ENCODE data around the gene TOR2A. TPM values are rescaled to one million over a fixed set of nuclear protein-coding genes. Genes with fewer than 3 reads are reported as not detected.

The TOR2A gene
- polyA plus RNA-seq (2.3 to 5.9 TPM (median 4.1 TPM) in 3 replicates), polyA minus RNA-seq (1.7 to 7.1 TPM (median 2.6 TPM) in 3 replicates)
- polyA plus RNA-seq (2011; ENCODE audit: low read depth), result 4.1 TPM
- 3.7 and 6.1 TPM in 2 replicates for polyA plus RNA-seq (2011; cell fraction: cytosol; rRNA removed)
- polyA plus RNA-seq (2011; cell fraction: nucleus; rRNA removed), result 9.9 and 12.0 TPM in 2 replicates
- polyA plus RNA-seq (2012; ENCODE audit: low replicate concordance), result 7.8 and 8.8 TPM in 2 replicates
- 9.2 TPM for polyA minus RNA-seq (2011; cell fraction: cytosol; rRNA and poly(A)+ RNA removed)
- polyA minus RNA-seq (2011; cell fraction: nucleus; rRNA and poly(A)+ RNA removed), result 2.8 and 5.9 TPM in 2 replicates

DNA sequence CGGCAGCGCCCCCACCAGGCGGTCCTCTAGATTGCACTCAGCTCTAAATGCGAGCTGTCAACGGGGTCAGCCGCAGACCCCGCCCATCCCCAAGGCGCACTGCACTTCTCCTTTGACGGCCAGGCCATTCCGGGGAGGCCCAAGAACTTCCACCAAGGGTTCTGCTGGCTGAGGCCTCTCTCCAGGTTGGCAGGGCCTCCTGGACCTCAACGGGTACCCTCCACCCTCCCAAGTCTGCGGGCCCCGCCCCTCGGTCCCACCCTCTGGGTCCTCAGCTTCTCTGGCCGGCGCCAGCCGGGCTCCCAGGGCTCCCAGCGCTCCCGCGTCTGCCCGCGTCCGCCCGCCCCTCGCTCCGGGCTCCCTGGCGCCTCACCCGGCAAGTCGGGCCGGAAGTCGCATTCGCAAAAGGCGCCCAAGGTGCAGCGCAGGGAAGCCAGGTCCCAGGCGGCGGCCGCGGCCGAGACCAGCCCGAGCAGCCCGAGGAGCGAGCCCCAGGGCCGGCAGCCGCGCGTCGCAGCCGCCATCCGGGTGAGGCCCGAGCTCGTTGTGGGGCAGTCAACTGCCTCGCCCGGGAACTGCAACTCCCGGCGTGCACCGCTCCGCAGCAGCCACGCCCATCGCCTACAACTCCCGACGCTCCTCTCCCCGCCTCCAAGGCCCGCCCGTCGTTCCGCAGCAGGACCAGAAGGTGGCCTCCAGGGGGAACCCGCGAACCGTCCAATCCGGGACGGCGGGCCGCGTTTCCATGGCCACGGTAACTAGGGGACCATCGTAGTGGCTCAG lies at the start of gene TOR2A:
TOR2A (minus strand) TSS at position 548 of the 783 bp plus-strand sequence; CDS start at position 524, 24 bp downstream.
- Histone ChIP-seq H3K4me1 (ENCODE audit: control insufficient read depth, extremely low read depth, insufficient read depth, low read length) (peaks cover 13% of the 10 kb centered on the region), H3K9ac (ENCODE audit: control insufficient read depth, extremely low read depth, insufficient read depth, low read length) (peak within 1 kb of the TSS; percentile 78), H3K4me3 (ENCODE audit: control insufficient read depth in 2 of 3, extremely low read depth in 1 of 3, insufficient read depth in 2 of 3, low read depth in 1 of 3, low read length in 3 of 3) (peak within 1 kb of the TSS; percentile 64 to 87 (median 73)), H3K4me2 (ENCODE audit: control insufficient read depth, extremely low read depth, insufficient read depth, low read depth, low read length) (peak within 1 kb of the TSS; percentile 78), H3K27ac (ENCODE audit: control insufficient read depth, insufficient read depth, low read length) (peak within 1 kb of the TSS; percentile 25), H3K9me1 (ENCODE audit: control insufficient read depth, extremely low read depth, insufficient read depth, low read length) (no peaks in the 10 kb centered on the region), H3K27me3 (ENCODE audit: control insufficient read depth, extremely low read depth, insufficient read depth, low read length) (no peaks in the 10 kb centered on the region), H3K36me3 (ENCODE audit: control insufficient read depth in 2 of 2, extremely low read depth in 1 of 2, insufficient read depth in 2 of 2, low read length in 2 of 2) (peaks cover 0 to 3% of the 10 kb centered on the region in 2 experiments), H4K20me1 (ENCODE audit: control insufficient read depth, extremely low read depth, insufficient read depth, low read length) (no peaks in the 10 kb centered on the region), H3K79me2 (ENCODE audit: control insufficient read depth, insufficient read depth, low read length) (no peaks in the 10 kb centered on the region), H2AFZ (ENCODE audit: control insufficient read depth, low read length) (peak within 1 kb of the TSS; percentile 85), H3K9me3 (ENCODE audit: control insufficient read depth, low read depth, low read length) (no peaks in the 10 kb centered on the region)
- DNase-seq (ENCODE audit: low read depth, low spot score), result peak; percentile 83
- dilution Hi-C loops (cut with MboI; ENCODE audit: extremely low pct_ligation_motif_present, low sequenced_read_pairs), result no loop called here
- FAIRE-seq, result peak; percentile 56
- no peak for TF ChIP-seq EZH2 (IDR thresholded peaks at IDR 0.05; ENCODE audit: low read length)
- TF ChIP-seq, protein P1, sequence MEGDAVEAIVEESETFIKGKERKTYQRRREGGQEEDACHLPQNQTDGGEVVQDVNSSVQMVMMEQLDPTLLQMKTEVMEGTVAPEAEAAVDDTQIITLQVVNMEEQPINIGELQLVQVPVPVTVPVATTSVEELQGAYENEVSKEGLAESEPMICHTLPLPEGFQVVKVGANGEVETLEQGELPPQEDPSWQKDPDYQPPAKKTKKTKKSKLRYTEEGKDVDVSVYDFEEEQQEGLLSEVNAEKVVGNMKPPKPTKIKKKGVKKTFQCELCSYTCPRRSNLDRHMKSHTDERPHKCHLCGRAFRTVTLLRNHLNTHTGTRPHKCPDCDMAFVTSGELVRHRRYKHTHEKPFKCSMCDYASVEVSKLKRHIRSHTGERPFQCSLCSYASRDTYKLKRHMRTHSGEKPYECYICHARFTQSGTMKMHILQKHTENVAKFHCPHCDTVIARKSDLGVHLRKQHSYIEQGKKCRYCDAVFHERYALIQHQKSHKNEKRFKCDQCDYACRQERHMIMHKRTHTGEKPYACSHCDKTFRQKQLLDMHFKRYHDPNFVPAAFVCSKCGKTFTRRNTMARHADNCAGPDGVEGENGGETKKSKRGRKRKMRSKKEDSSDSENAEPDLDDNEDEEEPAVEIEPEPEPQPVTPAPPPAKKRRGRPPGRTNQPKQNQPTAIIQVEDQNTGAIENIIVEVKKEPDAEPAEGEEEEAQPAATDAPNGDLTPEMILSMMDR (optimal IDR thresholded peaks at IDR 0.05 in 1 of 3, IDR thresholded peaks at IDR 0.05 in 1 of 3, conservative IDR thresholded peaks at IDR 0.05 in 1 of 3; ENCODE audit: extremely low read depth in 1 of 3, insufficient read depth in 2 of 3, low read length in 3 of 3), result peak; percentile 94 to 97 (median 96)

DNA sequence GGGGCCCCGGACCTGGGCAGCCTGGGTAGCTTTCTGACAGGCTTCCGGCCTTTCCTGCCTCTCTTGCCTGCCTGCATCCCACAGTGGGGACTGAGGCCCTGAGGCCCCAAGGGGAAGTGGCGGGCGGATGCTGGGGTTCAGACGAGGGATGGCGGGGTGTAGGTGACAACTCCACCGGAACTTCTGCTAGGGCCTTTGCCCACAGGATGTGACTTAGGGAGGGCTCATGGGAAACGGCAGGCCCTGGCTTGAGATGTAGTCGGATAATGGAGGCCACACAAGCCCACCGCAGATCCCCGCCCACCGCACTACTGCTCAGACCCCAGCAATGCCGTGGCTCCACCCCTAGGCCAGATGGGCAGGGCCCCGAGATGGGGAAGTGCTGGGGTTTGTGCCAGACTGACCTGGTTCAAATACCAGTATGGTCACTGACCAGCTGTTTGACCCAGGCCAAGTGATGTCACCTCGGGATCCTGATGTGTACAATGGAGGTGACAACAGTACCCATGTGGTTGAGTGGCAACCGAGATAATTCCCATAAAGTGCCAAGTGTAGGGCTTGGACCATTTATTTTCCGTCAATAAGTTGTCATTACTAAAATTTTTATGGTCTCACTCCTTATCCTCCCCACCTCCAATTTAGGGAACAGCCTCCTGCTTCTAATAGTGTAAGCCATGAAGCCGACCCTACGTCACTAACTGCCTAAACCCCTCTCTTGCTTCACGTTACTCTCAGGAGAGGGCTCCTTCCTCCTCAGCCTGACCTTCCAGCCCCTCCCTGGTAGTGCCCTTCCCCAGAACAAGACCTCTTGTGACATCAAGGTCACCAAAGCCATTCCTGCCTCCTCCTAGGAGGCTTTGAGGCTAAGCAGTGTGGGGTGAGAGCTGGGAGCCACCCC lies 48.3 kb upstream of the TOR2A start:
- Histone ChIP-seq H3K27ac (ENCODE audit: control insufficient read depth, insufficient read depth, low read length) (no peak overlapping the region), H3K4me3 (ENCODE audit: control insufficient read depth in 2 of 3, extremely low read depth in 1 of 3, insufficient read depth in 2 of 3, low read depth in 1 of 3, low read length in 3 of 3) (no peak overlapping the region), H3K27me3 (ENCODE audit: control insufficient read depth, extremely low read depth, insufficient read depth, low read length) (no peaks in the 10 kb centered on the region), H3K9me3 (ENCODE audit: control insufficient read depth, low read depth, low read length) (no peaks in the 10 kb centered on the region), H3K4me2 (ENCODE audit: control insufficient read depth, extremely low read depth, insufficient read depth, low read depth, low read length) (no peak overlapping the region), H2AFZ (ENCODE audit: control insufficient read depth, low read length) (no peak overlapping the region), H3K36me3 (ENCODE audit: control insufficient read depth in 2 of 2, extremely low read depth in 1 of 2, insufficient read depth in 2 of 2, low read length in 2 of 2) (peaks cover 7 to 14% of the 10 kb centered on the region in 2 experiments), H3K4me1 (ENCODE audit: control insufficient read depth, extremely low read depth, insufficient read depth, low read length) (peaks cover 15% of the 10 kb centered on the region), H3K9me1 (ENCODE audit: control insufficient read depth, extremely low read depth, insufficient read depth, low read length) (no peaks in the 10 kb centered on the region), H4K20me1 (ENCODE audit: control insufficient read depth, extremely low read depth, insufficient read depth, low read length) (peaks cover 15% of the 10 kb centered on the region), H3K79me2 (ENCODE audit: control insufficient read depth, insufficient read depth, low read length) (peaks cover 24% of the 10 kb centered on the region), H3K9ac (ENCODE audit: control insufficient read depth, extremely low read depth, insufficient read depth, low read length) (no peak overlapping the region)
- no peak for FAIRE-seq
- DNase-seq (ENCODE audit: low read depth, low spot score), result no peak
- TF ChIP-seq, protein P1 (optimal IDR thresholded peaks at IDR 0.05 in 1 of 3, IDR thresholded peaks at IDR 0.05 in 1 of 3, conservative IDR thresholded peaks at IDR 0.05 in 1 of 3; ENCODE audit: extremely low read depth in 1 of 3, insufficient read depth in 2 of 3, low read length in 3 of 3), result no peak
- TF ChIP-seq EZH2 (IDR thresholded peaks at IDR 0.05; ENCODE audit: low read length), result no peak
- dilution Hi-C loops (cut with MboI; ENCODE audit: extremely low pct_ligation_motif_present, low sequenced_read_pairs), result no loop called here
